ENCODE data around the gene CYB5R3.

- no peak for TF ChIP-seq CTCF (optimal IDR thresholded peaks at IDR 0.05 in 1 of 3, IDR thresholded peaks at IDR 0.05 in 1 of 3, conservative IDR thresholded peaks at IDR 0.05 in 1 of 3; ENCODE audit: extremely low read depth in 1 of 3, insufficient read depth in 2 of 3, low read length in 3 of 3)
- no peak for TF ChIP-seq EZH2 (IDR thresholded peaks at IDR 0.05; ENCODE audit: low read length)
These were observed 52.9 kb downstream of the CYB5R3 start for GRCh38 chr22:42596336-42596735.

All from keratinocyte (primary cell).